Endothelial cell of umbilical vein (primary cell): ENCODE measurements around the gene ULK1. TPM values are rescaled to one million over a fixed set of nuclear protein-coding genes. Genes with fewer than 3 reads are reported as not detected.
"Not testable (repeated sequence)": the region's sequence is repeated elsewhere in the genome, so short reads cannot be mapped to it uniquely, and the experiment has no call there.

Experiments
- BruUV-seq: library from RNA; stranded (reverse); fragments of 400-500 nt; replicated peaks from 2 replicates; lab custom pipeline; 2021; lab: Mats Ljungman, UMichigan
- CTCF ChIA-PET: fragments of 300-600, 350-600 bp; sonication (Branson Sonifier 250); formaldehyde crosslinking; loops from one replicate; lab custom pipeline; 2021; ENCODE audit warnings: antibody characterized with exemption, inconsistent platforms; lab: Charles Lee
- POLR2A ChIA-PET: fragments of 300-600, 350-600 bp; sonication (Branson Sonifier 250); formaldehyde crosslinking; loops from one replicate; lab custom pipeline; 2021; ENCODE audit warnings: antibody characterized with exemption, inconsistent platforms; lab: Charles Lee
- DNase-seq: peaks from one replicate; pipeline ENCODE4 v3.0.0-alpha.2; 2011; ENCODE audit warnings: low read depth, low spot score
- FAIRE-seq: peaks from 2 replicates; lab custom pipeline; 2011; peaks lifted over from hg19 to GRCh38; lab: Jason Lieb, UNC
- H2AFZ ChIP-seq: 2 replicates; pipeline ENCODE4 v1.6.0; 2012; ENCODE audit warnings: low read depth, low read length, control low read depth, inconsistent platforms
- H3K27ac ChIP-seq: 2 replicates; pipeline ENCODE4 v1.5.1; 2011; ENCODE audit warnings: low read depth, mild to moderate bottlenecking, control low read depth, low read length, moderate library complexity; ENCODE audit not compliant: insufficient read depth
- H3K27me3 ChIP-seq, 2 experiments: 2 replicates each; pipeline versions ENCODE4 v1.6.0 to v1.6.1; 2011; ENCODE audit warnings: low read length in 2 of 2, mixed read lengths in 1 of 2; ENCODE audit not compliant: control insufficient read depth in 2 of 2, insufficient read depth in 2 of 2
- H3K36me3 ChIP-seq, 2 experiments: 2 replicates in 1 of 2; 3 replicates in 1 of 2; pipeline ENCODE4 v1.5.1; 2011; ENCODE audit warnings: low read length in 2 of 2, mild to moderate bottlenecking in 1 of 2, moderate library complexity in 1 of 2; ENCODE audit not compliant: control insufficient read depth in 2 of 2, insufficient read depth in 2 of 2; ENCODE audit errors: extremely low read depth in 1 of 2
- H3K4me1 ChIP-seq: 3 replicates; pipeline ENCODE4 v1.5.1; 2011; ENCODE audit warnings: mild to moderate bottlenecking, low read length; ENCODE audit not compliant: control insufficient read depth, insufficient read depth; ENCODE audit errors: extremely low read depth
- H3K4me2 ChIP-seq: 2 replicates; pipeline ENCODE4 v1.6.1; 2011; ENCODE audit warnings: low read length, control low read depth, mixed read lengths; ENCODE audit not compliant: insufficient read depth
- H3K4me3 ChIP-seq, 3 experiments: fragments of 200-600 bp in 1 of 3; sonication (generic), shearing (Covaris generic) in 1 of 3; replicated peaks in 1 of 3; 2 replicates each; pipeline ENCODE4 v1.5.1; 2011 to 2016; ENCODE audit warnings: control low read depth in 3 of 3, low read length in 3 of 3, mild to moderate bottlenecking in 2 of 3, inconsistent platforms in 1 of 3, low read depth in 1 of 3, moderate library complexity in 1 of 3; ENCODE audit not compliant: insufficient read depth in 1 of 3
- H3K79me2 ChIP-seq: 2 replicates; pipeline ENCODE4 v1.6.0; 2012; ENCODE audit warnings: low read length, inconsistent platforms; ENCODE audit not compliant: control insufficient read depth, insufficient read depth
- H3K9ac ChIP-seq: replicated peaks from 2 replicates; pipeline ENCODE3; 2011; ENCODE audit warnings: low read length, control low read depth; ENCODE audit not compliant: insufficient read depth; ENCODE audit errors: extremely low read depth
- H3K9me1 ChIP-seq: replicated peaks from 3 replicates; pipeline ENCODE4 v1.6.0; 2011; ENCODE audit warnings: mild to moderate bottlenecking, low read length; ENCODE audit not compliant: control insufficient read depth, insufficient read depth; ENCODE audit errors: extremely low read depth
- H3K9me3 ChIP-seq: replicated peaks from 2 replicates; pipeline ENCODE4 v1.5.1; 2012; ENCODE audit warnings: low read length, inconsistent platforms; ENCODE audit not compliant: control insufficient read depth, insufficient read depth
- H4K20me1 ChIP-seq: replicated peaks from 2 replicates; pipeline ENCODE3; 2011; ENCODE audit warnings: mild to moderate bottlenecking, low read length; ENCODE audit not compliant: control insufficient read depth, insufficient read depth; ENCODE audit errors: extremely low read depth
- CTCF ChIP-seq, 2 donors: IDR thresholded peaks; 1 replicate in 1 of 2; 2 replicates in 1 of 2; pipeline ENCODE4 v1.5.1; 2011; ENCODE audit warnings: low read length in 2 of 2, mild to moderate bottlenecking in 2 of 2, moderate library complexity in 2 of 2, control low read depth in 1 of 2, inconsistent platforms in 1 of 2, low read depth in 1 of 2; ENCODE audit not compliant: insufficient read depth in 1 of 2; ENCODE audit errors: extremely low read depth in 1 of 2
- EZH2 ChIP-seq: IDR thresholded peaks from 2 replicates; pipeline ENCODE4 v1.6.1; 2012; ENCODE audit warnings: borderline replicate concordance, low read depth, mild to moderate bottlenecking, moderate library complexity, low read length, inconsistent platforms; ENCODE audit not compliant: severe bottlenecking
- FOS ChIP-seq: IDR thresholded peaks from 2 replicates; pipeline ENCODE4 v1.6.1; 2011; ENCODE audit warnings: mild to moderate bottlenecking, low read length, moderate library complexity, borderline replicate concordance; ENCODE audit not compliant: insufficient read depth
- GATA2 ChIP-seq: IDR thresholded peaks from 2 replicates; pipeline ENCODE4 v1.7.0; 2011; ENCODE audit warnings: low read depth, mild to moderate bottlenecking, moderate library complexity, mixed read lengths, low read length; ENCODE audit not compliant: insufficient read length, insufficient read depth
- JUN ChIP-seq: IDR thresholded peaks from 2 replicates; pipeline ENCODE4 v1.6.1; 2011; ENCODE audit warnings: borderline replicate concordance, low read depth; ENCODE audit not compliant: insufficient read length, insufficient read depth
- MAX ChIP-seq: IDR thresholded peaks from 2 replicates; pipeline ENCODE4 v1.6.1; 2011; ENCODE audit not compliant: insufficient read depth, insufficient read length
- MYC ChIP-seq: IDR thresholded peaks from one replicate; pipeline ENCODE4 v1.6.1; 2011; ENCODE audit warnings: mild to moderate bottlenecking, low read depth, low read length
- POLR2A ChIP-seq: IDR thresholded peaks from 2 replicates; pipeline ENCODE4 v1.6.1; 2012; ENCODE audit warnings: low read depth, mild to moderate bottlenecking, control low read depth, low read length
- POLR2AphosphoS5 ChIP-seq: IDR thresholded peaks from 2 replicates; pipeline ENCODE4 v1.6.1; 2012; ENCODE audit warnings: low read depth, mild to moderate bottlenecking, control low read depth, low read length, moderate library complexity; ENCODE audit not compliant: insufficient read depth
- dilution Hi-C: fragments of 300-500 bp; cut with MboI; formaldehyde crosslinking; loops from one replicate; pipeline ENCODE4 v1.15.0; 2019; ENCODE audit warnings: low sequenced_read_pairs; ENCODE audit not compliant: extremely low pct_ligation_motif_present
- intact Hi-C: fragments of 100-400 bp; cut with micrococcal nuclease; formaldehyde crosslinking; loops from one replicate; pipeline ENCODE4 v1.10.0; 2022
- polyA plus RNA-seq, 4 experiments: library from polyadenylated mRNA; depleted of rRNA in 3 of 4; stranded (reverse) in 3 of 4; unstranded in 1 of 4; fragments of >200 nt; gene quantifications; 2 replicates each; pipeline versions ENCODE4 v1.2.1 to v1.2.3, GENCODE V29; 2011 to 2012; ENCODE audit warnings: missing spikeins in 1 of 4
- total RNA-seq: library from RNA; stranded (reverse); gene quantifications from 2 replicates; pipeline ENCODE4 v1.2.3, GENCODE V29; 2021

The ULK1 gene
- total and polyA plus RNA-seq, 2 donors (not counting 3 experiments of a cell fraction or from before 2014, with no cell fraction given), result 14.4 to 38.2 TPM

GRCh38 chr12:131883521-131883900 lies 10.9 kb upstream of the ULK1 start:
- FAIRE-seq (no peak), DNase-seq (no peak)
- no peaks in the 10 kb centered on the region for H4K20me1 ChIP-seq
- no peaks in the 10 kb centered on the region for H3K9me1 ChIP-seq
- intact Hi-C loops (no loop called here), dilution Hi-C loops (no loop called here)
- H3K27me3 ChIP-seq, result peaks cover 0 to 5% of the 10 kb centered on the region in 2 experiments
- no TSS peak for BruUV-seq
- no peak overlapping the region for H3K4me2 ChIP-seq
- H3K9me3 ChIP-seq, result no peaks in the 10 kb centered on the region
- CTCF ChIA-PET, result interaction anchor here (1.3 kb wide), 1 partner anchor 11 kb away, joined by 3 read pairs; no protein-coding TSS in a partner anchor
- no peak for TF ChIP-seq GATA2
- TF ChIP-seq JUN, result no peak
- TF ChIP-seq MYC, result no peak
- TF ChIP-seq EZH2, result no peak
- no peak for TF ChIP-seq MAX
- no peak for TF ChIP-seq POLR2A
- TF ChIP-seq CTCF (IDR thresholded peaks at IDR 0.05; ENCODE audit: extremely low read depth in 1 of 2, insufficient read depth in 1 of 2, low read depth in 1 of 2, low read length in 2 of 2), result no peak
- no peak for TF ChIP-seq FOS
- no peak for TF ChIP-seq POLR2AphosphoS5
- no peaks in the 10 kb centered on the region for H3K79me2 ChIP-seq
- no peak overlapping the region for H2AFZ ChIP-seq
- no peak overlapping the region for H3K4me3 ChIP-seq
- H3K4me1 ChIP-seq, result no peaks in the 10 kb centered on the region
- POLR2A ChIA-PET, result no interaction called here
- H3K36me3 ChIP-seq, result no peaks in the 10 kb centered on the region
- H3K9ac ChIP-seq, result no peak overlapping the region
- H3K27ac ChIP-seq, result no peak overlapping the region

GRCh38 chr12:131885076-131885475 lies 9.3 kb upstream of the ULK1 start:
- CTCF ChIA-PET, H3K4me1 ChIP-seq, H3K79me2 ChIP-seq, POLR2A ChIA-PET, H3K9me3 ChIP-seq, H4K20me1 ChIP-seq, FAIRE-seq, H3K4me3 ChIP-seq, dilution Hi-C loops, H3K9ac ChIP-seq, intact Hi-C loops, DNase-seq, H3K9me1 ChIP-seq, H3K27me3 ChIP-seq, H3K4me2 ChIP-seq, H3K27ac ChIP-seq, H3K36me3 ChIP-seq, BruUV-seq, H2AFZ ChIP-seq: not testable (repeated sequence)
